ENCODE data around the gene PTH1R. TPM values are rescaled to one million over a fixed set of nuclear protein-coding genes. Genes with fewer than 3 reads are reported as not detected.

PTH1R gene
- total RNA-seq, 1 donor from 2014 or later = 0.85 TPM

DNA sequence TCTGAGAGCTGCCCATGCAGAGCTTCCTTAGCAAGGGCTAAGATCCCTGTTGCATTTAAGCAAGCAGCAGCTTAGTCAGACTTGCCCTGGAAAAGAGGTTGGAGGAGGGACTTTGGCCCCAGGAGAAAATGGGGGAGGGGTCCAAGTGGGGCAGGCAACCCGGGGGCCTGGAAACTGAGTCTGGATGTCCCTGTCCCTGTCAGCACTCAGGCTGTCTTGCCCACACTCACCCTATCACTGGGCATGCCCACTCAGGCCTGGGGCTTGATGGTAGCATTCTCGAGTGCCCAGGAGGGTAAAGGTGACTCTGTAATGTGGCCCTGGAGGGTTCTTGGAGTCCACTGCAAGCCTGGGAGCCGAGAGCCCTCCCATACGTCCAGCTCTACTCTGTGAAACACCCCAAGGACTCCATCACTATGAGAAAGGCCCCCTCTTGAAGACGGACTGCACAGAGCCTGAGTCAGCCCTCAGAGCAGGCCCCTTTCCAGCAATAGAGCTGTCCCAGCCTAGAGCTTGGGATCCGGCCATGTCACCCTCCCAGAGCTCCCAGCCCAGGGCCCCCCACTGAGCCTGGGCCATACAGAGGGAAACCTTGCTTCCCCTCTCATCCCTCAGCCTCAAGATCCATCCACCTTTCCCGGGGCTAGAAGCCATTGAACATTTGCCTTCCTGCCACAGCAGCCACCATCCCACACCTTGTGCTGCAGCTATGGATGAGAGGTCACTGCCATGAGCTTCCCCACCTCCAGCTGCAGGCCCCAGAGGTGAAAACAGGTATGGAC is 27.6 kb upstream of the PTH1R start:
- no peak for DNase-seq

GRCh38 chr3:46850468-46850779 is 27.1 kb upstream of the PTH1R start:
- DNase-seq = no peak

- no peak for DNase-seq
These were observed 25.9 kb upstream of the PTH1R start for GRCh38 chr3:46851364-46852333.

DNA sequence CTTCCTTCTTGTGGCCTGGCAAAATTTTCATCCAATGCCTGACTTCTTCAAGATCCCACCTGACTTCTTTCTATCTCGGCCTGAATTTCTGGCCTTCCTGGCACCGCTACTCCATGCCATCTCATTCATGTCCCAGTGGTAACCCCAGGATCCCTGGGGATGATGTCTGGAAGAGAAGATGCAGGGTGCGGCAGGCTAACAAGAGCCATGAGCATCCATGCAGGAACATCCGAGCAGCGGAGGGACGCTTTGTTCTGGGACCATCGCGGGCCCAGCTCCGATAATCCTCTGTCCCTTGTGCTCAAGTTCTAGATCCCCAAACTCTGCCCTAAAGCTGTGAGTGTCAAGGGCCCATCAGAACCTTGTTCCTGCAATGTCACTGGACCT is 25.2 kb upstream of the PTH1R start:
- no peak for DNase-seq

GRCh38 chr3:46852839-46853355 is 24.6 kb upstream of the PTH1R start:
- DNase-seq = no peak

DNA sequence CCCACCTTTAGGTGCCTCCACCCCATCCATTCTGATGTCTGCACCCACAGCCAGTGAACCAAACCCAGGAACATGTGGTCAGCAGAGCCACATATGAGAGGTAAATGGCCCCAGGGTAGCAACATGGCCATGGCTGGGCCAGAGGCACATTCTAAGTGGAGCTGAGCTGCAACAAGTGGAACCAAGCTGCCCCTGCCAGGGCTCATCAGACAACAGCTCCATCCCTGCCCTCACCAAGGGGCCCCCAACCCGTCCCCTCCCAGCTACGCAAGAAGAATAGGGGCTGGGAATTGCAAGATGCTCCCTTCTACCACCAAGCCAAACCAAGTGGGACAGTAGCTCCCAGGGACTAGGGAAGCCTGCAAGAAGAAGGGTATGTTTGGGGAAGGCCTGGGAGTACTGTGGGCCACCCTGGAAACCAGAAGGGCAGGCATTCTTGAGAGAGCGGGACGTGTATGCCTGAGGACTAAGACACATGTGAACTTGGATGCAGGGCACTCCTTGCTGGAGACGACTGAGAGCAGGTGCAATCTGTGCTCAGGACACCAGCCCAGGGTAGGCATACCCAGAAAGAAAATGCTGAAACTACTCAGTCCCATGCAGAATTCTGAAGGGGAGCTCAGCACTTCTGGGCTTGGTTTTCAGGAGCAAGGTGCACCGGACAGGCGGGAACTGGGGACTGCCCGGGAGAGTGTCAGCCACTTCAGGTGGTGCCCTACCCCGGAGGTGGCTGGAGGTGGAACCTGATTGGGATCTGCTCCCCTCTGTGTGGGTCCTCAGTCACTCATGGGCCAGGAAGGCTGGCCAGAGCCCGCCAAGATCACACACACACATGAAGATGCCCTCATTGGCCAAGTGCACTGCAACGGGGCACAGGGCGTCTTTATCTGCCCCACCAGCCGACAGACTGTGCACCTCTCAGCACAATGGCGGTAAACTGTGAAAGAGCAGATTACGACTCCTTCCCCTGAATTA is 23.8 kb upstream of the PTH1R start:
- DNase-seq = no peak

DNA sequence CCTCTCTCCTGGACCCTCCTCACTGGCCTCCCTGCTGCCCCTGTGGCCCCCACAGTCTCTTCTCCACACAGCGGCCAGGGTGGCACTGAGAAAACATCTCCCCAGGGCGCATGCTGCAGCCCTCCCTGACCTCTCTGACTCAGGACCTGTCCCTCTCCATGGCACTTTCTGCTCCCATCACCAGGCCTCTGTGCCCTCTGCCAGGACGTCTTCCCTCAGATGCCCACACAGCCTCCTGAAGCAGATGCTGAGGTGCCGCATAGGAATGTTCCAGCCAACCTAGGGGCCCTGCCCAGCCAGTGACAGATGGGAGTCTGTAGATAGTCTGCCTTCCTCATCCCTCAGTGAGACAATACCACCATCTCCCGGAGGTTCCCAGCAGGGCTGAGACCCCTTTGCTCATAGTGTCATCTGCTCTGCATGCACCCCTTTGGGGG is 22.9 kb upstream of the PTH1R start:
- DNase-seq = no peak

- no peak for DNase-seq
These were observed 20.7 kb upstream of the PTH1R start for GRCh38 chr3:46856576-46857471.

GRCh38 chr3:46857485-46858341 is 19.8 kb upstream of the PTH1R start:
- DNase-seq = no peak

GRCh38 chr3:46858456-46858855 is 19.1 kb upstream of the PTH1R start:
- DNase-seq = no peak

DNA sequence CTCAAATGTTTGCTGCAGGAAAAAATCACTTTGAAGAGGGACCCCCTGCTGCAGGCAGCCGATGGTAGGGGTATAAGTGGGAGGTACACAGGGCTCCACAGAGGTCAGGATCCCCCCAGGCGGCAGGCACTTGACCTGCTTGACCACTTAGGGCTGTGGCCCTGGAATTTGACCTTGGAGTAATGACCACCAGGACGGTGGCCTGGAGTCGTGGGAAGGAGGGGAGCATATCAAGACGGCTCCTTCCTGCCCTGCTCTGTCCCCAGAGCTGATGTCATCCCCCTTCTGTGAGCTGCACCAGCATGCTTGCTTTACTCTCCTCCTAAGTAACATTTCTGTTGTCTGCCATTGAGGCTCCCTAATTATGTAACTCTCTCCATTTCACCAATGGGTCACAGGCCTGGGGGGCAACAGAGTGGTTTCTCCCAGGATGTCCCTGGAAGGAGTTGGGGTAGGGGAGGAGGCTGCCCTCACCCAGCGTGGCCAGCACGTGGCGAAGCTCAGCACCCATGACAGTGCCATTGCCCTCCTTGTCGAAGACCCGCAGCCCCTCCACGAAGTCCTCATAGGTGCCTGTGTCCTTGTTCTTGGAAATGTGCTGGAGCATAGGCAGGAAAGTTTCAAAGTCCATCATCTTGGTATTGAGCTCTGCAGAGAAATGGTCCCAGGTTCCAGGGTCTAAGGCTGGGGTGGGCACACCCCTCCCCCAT is 18.4 kb upstream of the PTH1R start:
- no peak for DNase-seq

- peak; percentile 51 for DNase-seq
These were observed 17.3 kb upstream of the PTH1R start for GRCh38 chr3:46860017-46860809.

- no peak for DNase-seq
These were observed 16.5 kb upstream of the PTH1R start for GRCh38 chr3:46860810-46861604.

- DNase-seq = no peak
These were observed 15.7 kb upstream of the PTH1R start for GRCh38 chr3:46861605-46862368.

DNA sequence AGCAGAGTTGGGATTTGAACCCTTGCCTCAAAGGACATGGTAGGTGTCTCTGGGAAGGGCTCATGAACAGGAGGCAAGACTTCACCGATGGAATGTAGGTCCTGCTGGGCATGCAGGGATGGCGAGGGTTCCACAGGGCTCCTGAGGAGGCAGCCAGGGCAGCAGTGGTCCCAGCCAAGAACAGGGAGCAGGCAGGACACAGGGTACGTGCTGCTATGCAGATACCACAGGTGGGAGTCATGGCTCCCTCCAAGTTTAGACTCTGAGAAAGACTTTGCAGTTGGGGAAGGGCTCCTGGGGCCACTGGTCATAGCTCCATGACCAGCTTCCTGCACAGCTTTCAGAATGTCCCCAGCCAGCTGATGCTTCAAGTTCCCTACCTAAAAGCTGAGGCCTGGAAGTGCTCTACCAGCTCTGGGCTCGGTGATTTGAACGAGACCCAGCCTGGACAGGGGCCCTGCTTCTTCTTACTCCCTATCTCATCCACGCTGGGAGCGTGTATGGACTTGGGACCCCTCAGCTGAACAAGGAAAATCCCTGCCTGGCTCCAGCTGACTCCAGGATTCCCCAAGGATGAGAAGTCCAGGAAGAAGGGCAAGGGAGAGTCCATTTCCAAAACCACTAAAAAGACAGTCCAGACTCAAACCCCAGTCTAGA is 15.0 kb upstream of the PTH1R start:
- DNase-seq = no peak

DNA sequence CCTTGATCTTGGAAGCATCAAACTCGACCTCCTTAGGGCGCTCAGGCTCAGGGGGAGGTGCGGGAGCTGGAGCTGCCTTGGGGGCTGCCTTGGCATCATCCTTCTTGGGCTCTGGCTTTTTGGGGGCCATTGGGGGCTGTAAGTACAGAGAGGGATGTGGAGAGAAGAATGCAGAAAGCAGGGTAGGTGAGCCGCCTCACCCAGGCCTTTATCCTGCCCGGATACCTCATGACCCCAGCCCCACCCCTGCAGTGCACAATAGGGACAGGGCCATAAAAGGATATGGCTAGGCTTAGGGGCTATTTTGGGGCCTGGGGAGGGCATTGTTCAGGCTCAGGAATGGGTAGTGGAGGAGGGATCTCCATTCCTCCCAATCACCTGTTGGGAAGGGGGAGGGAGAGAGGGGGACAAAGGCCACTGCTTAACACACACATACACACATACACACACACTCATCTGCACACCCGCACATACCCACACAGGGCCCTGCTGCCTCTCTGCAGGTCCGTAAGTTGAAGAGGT is 14.2 kb upstream of the PTH1R start, which contains the start of gene MYL3:
MYL3 (minus strand) TSS at position 184 of the 522 bp plus-strand sequence; CDS start at position 130, 54 bp downstream.
- DNase-seq = no peak

Data from dermis blood vessel endothelial cell (primary cell).